A673 (cell line): ENCODE results near the gene NAALADL2. TPM values are rescaled to one million over a fixed set of nuclear protein-coding genes. Genes with fewer than 3 reads are reported as not detected.

Experiments used
- BruUV-seq: library from RNA; stranded (reverse); fragments of 400-500 nt; replicated peaks from 2 replicates; lab custom pipeline; 2021; lab: Mats Ljungman, UMichigan
- CTCF ChIA-PET: fragments of 300-600 bp; sonication (Branson Sonifier 250); formaldehyde crosslinking; loops from one replicate; lab custom pipeline; 2022; ENCODE audit warnings: antibody characterized with exemption; lab: Charles Lee
- POLR2A ChIA-PET: fragments of 300-600 bp; sonication (Branson Sonifier 250); formaldehyde crosslinking; loops from one replicate; lab custom pipeline; 2022; ENCODE audit warnings: antibody characterized with exemption; ENCODE audit not compliant: low non-redundant PET; lab: Charles Lee
- DNase-seq: peaks from one replicate; pipeline ENCODE4 v3.0.0-alpha.2; 2015; ENCODE audit warnings: low spot score
- H3K27ac ChIP-seq: fragments of 200-600 bp; sonication (generic); 2 replicates; pipeline ENCODE4 v1.5.1; 2016; ENCODE audit warnings: mixed run types, low read depth, mild to moderate bottlenecking, mixed read lengths, antibody characterized with exemption, low read length; ENCODE audit not compliant: poor library complexity, severe bottlenecking
- H3K27me3 ChIP-seq: fragments of 200-600 bp; sonication (generic); replicated peaks from 2 replicates; pipeline ENCODE4 v1.6.1; 2017; ENCODE audit warnings: mixed run types, low read depth, mild to moderate bottlenecking, mixed read lengths, antibody characterized with exemption, low read length; ENCODE audit not compliant: insufficient read depth, poor library complexity
- H3K36me3 ChIP-seq: fragments of 200-600 bp; sonication (generic); 2 replicates; pipeline ENCODE4 v1.6.1; 2016; ENCODE audit warnings: mixed run types, mild to moderate bottlenecking, mixed read lengths, antibody characterized with exemption, low read length; ENCODE audit not compliant: insufficient read depth, poor library complexity, severe bottlenecking
- H3K4me1 ChIP-seq: fragments of 200-600 bp; sonication (generic); 2 replicates; pipeline ENCODE4 v1.6.1; 2017; ENCODE audit warnings: mixed run types, mild to moderate bottlenecking, mixed read lengths, antibody characterized with exemption, low read length; ENCODE audit not compliant: insufficient read depth, poor library complexity, severe bottlenecking
- H3K4me3 ChIP-seq: fragments of 200-600 bp; sonication (generic); 2 replicates; pipeline ENCODE4 v1.5.1; 2016; ENCODE audit warnings: low read depth, mixed run types, mild to moderate bottlenecking, mixed read lengths, low read length; ENCODE audit not compliant: poor library complexity, severe bottlenecking
- H3K9me3 ChIP-seq: fragments of 200-600 bp; sonication (generic); 2 replicates; pipeline ENCODE4 v1.6.1; 2016; ENCODE audit warnings: mixed run types, low read depth, mild to moderate bottlenecking, mixed read lengths, antibody characterized with exemption, low read length; ENCODE audit not compliant: poor library complexity, severe bottlenecking
- EZH2 ChIP-seq: fragments of 200-600 bp; sonication (generic); IDR thresholded peaks from 2 replicates; pipeline ENCODE4 v1.6.1; 2017; ENCODE audit warnings: borderline replicate concordance, low read depth, mild to moderate bottlenecking, mixed read lengths, antibody characterized with exemption, low read length; ENCODE audit not compliant: poor library complexity, severe bottlenecking
- intact Hi-C: fragments of 100-400 bp; cut with micrococcal nuclease; formaldehyde crosslinking; loops from one replicate; pipeline ENCODE4 v1.10.0; 2022; ENCODE audit not compliant: unreplicated experiment
- total RNA-seq: library from RNA; stranded (reverse); gene quantifications from 2 replicates; pipeline ENCODE4 v1.2.3, GENCODE V29; 2021
- TF ChIP-seq, protein P1 (sequence below): fragments of 300-800, 200-600 bp; sonication (generic); conservative IDR thresholded peaks from 2 replicates; pipeline ENCODE4 v1.5.1; 2017; ENCODE audit warnings: low read depth, mild to moderate bottlenecking, antibody characterized with exemption, low read length, moderate library complexity, mixed read lengths

NAALADL2 gene
- total RNA-seq, 1 experiment from 2014 or later, result 0.64 TPM

DNA sequence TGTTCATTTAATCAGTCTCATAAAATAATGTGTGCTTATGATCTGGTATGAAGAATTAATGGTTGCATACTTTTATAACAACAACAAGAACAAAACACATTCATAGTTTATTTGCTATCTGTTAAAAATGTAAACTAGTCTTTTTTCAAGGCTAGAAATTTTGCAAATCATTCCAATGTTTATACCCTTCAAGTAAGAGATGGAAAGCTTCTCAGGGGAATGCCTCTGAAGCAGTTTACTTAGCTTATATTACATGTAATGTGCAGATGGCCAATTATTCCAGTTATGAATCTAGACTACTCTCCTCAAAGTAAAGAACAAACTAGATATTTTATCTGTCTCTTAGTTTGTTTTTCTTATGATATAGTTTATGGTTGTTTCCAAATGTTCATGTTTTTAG is 575.4 kb downstream of the NAALADL2 start:
- Histone ChIP-seq H3K4me3 (no peak overlapping the region), H3K9me3 (no peaks in the 10 kb centered on the region), H3K36me3 (no peaks in the 10 kb centered on the region), H3K27me3 (no peaks in the 10 kb centered on the region), H3K4me1 (peaks cover 11% of the 10 kb centered on the region), H3K27ac (no peak overlapping the region)
- ChIA-PET POLR2A (no interaction called here), CTCF (interaction anchor here (0.5 kb wide), 1 partner anchor 1103 kb away, joined by 3 read pairs; no protein-coding TSS in a partner anchor)
- intact Hi-C loops, result no loop called here
- no TSS peak for BruUV-seq
- no peak for TF ChIP-seq EZH2
- TF ChIP-seq, protein P1, sequence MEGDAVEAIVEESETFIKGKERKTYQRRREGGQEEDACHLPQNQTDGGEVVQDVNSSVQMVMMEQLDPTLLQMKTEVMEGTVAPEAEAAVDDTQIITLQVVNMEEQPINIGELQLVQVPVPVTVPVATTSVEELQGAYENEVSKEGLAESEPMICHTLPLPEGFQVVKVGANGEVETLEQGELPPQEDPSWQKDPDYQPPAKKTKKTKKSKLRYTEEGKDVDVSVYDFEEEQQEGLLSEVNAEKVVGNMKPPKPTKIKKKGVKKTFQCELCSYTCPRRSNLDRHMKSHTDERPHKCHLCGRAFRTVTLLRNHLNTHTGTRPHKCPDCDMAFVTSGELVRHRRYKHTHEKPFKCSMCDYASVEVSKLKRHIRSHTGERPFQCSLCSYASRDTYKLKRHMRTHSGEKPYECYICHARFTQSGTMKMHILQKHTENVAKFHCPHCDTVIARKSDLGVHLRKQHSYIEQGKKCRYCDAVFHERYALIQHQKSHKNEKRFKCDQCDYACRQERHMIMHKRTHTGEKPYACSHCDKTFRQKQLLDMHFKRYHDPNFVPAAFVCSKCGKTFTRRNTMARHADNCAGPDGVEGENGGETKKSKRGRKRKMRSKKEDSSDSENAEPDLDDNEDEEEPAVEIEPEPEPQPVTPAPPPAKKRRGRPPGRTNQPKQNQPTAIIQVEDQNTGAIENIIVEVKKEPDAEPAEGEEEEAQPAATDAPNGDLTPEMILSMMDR, result no peak
- DNase-seq, result no peak

DNA sequence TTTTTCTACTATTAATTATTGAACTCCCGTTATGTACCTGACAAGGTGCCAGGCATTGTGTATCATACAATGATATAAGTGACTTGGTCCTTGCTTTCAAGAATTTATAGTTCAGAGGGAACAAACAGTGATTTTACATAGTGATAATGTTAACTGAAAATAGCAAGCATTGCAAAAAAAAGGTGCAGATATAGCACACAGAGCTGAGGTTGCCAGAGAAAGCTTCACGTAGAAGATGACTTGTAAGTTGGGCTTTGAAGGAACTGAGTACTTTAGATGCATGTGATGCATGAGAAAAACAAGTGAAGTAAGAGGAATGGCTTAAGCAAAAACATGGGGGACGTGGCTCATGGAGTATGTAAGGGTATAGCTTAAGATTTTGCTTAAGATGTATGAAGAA is 584.5 kb downstream of the NAALADL2 start:
- Histone ChIP-seq H3K27me3 (no peaks in the 10 kb centered on the region), H3K4me3 (no peak overlapping the region), H3K36me3 (no peaks in the 10 kb centered on the region), H3K9me3 (no peaks in the 10 kb centered on the region), H3K27ac (no peak overlapping the region), H3K4me1 (no peaks in the 10 kb centered on the region)
- no peak for DNase-seq
- BruUV-seq, result no TSS peak
- ChIA-PET POLR2A (no interaction called here), CTCF (no interaction called here)
- TF ChIP-seq EZH2, result no peak
- TF ChIP-seq, protein P1, result no peak
- intact Hi-C loops, result no loop called here

DNA sequence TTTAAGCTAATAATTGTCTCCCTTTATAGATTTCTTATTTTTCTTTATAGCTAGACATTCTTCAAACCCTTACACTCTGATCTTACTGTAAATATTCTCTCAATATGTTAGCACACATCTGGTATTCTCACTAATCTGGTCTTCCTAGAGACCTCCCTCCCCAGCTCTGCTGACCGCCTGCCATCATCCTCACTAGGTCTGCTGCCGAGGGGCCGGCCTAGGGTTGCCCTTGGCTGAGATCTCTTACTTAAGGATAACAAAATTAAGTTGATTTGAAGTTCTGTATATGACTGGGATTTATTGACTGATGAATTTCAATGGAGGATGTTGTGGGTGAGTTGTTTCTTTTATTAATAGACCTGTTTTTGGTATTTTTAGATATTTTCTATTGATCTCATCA is 586.6 kb downstream of the NAALADL2 start:
- TF ChIP-seq EZH2, result no peak
- TF ChIP-seq, protein P1, result no peak
- Histone ChIP-seq H3K27ac (no peak overlapping the region), H3K27me3 (no peaks in the 10 kb centered on the region), H3K4me1 (no peaks in the 10 kb centered on the region), H3K36me3 (no peaks in the 10 kb centered on the region), H3K4me3 (no peak overlapping the region), H3K9me3 (no peaks in the 10 kb centered on the region)
- ChIA-PET POLR2A (no interaction called here), CTCF (no interaction called here)
- intact Hi-C loops, result no loop called here
- BruUV-seq, result no TSS peak
- DNase-seq, result no peak
